ENCODE measurements around the gene MACROD2. TPM values are rescaled to one million over a fixed set of nuclear protein-coding genes. Genes with fewer than 3 reads are reported as not detected.

The MACROD2 gene
- total RNA-seq, 3 donors from 2014 or later = 3.2 to 7.6 (median 6.4) TPM

GRCh38 chr20:15887387-15887786 lies 1892.1 kb downstream of the MACROD2 start:
- intact Hi-C loops (cut with DNase I, micrococcal nuclease) = no loop called here
- DNase-seq (no peak), ATAC-seq (no peak)
- no peaks in the 10 kb centered on the region for H3K9me3 ChIP-seq
- H3K4me3 ChIP-seq = no peak overlapping the region
- H3K36me3 ChIP-seq (ENCODE audit: low read depth) = no peaks in the 10 kb centered on the region
- H3K4me1 ChIP-seq (ENCODE audit: low read depth) = no peaks in the 10 kb centered on the region
- no peak for TF ChIP-seq CTCF (IDR thresholded peaks at IDR 0.05)

GRCh38 chr20:15889061-15889460 lies 1893.7 kb downstream of the MACROD2 start:
- TF ChIP-seq CTCF (IDR thresholded peaks at IDR 0.05) = no peak
- intact Hi-C loops (cut with DNase I, micrococcal nuclease) = no loop called here
- ATAC-seq = no peak
- no peaks in the 10 kb centered on the region for H3K9me3 ChIP-seq
- no peak overlapping the region for H3K4me3 ChIP-seq
- no peaks in the 10 kb centered on the region for H3K4me1 ChIP-seq (ENCODE audit: low read depth)
- DNase-seq = no peak
- H3K36me3 ChIP-seq (ENCODE audit: low read depth) = no peaks in the 10 kb centered on the region

- Histone ChIP-seq H3K36me3 (ENCODE audit: low read depth) (no peaks in the 10 kb centered on the region), H3K9me3 (no peaks in the 10 kb centered on the region), H3K4me3 (no peak overlapping the region), H3K4me1 (ENCODE audit: low read depth) (no peaks in the 10 kb centered on the region)
- no peak for TF ChIP-seq CTCF (IDR thresholded peaks at IDR 0.05)
- no peak for DNase-seq
- no peak for ATAC-seq
- intact Hi-C loops (cut with DNase I, micrococcal nuclease) = no loop called here
Observed at GRCh38 chr20:15889514-15890256, 1894.4 kb downstream of the MACROD2 start.

GRCh38 chr20:15890407-15890982 lies 1895.2 kb downstream of the MACROD2 start:
- H3K9me3 ChIP-seq = no peaks in the 10 kb centered on the region
- DNase-seq (no peak), ATAC-seq (no peak)
- no peaks in the 10 kb centered on the region for H3K4me1 ChIP-seq (ENCODE audit: low read depth)
- H3K36me3 ChIP-seq (ENCODE audit: low read depth) = no peaks in the 10 kb centered on the region
- no peak overlapping the region for H3K4me3 ChIP-seq
- TF ChIP-seq CTCF (IDR thresholded peaks at IDR 0.05) = no peak
- intact Hi-C loops (cut with DNase I, micrococcal nuclease) = no loop called here

GRCh38 chr20:15895126-15895525 lies 1899.8 kb downstream of the MACROD2 start:
- no peaks in the 10 kb centered on the region for H3K36me3 ChIP-seq (ENCODE audit: low read depth)
- H3K4me1 ChIP-seq (ENCODE audit: low read depth) = no peaks in the 10 kb centered on the region
- ATAC-seq (no peak), DNase-seq (no peak)
- no peak overlapping the region for H3K4me3 ChIP-seq
- no peaks in the 10 kb centered on the region for H3K9me3 ChIP-seq
- intact Hi-C loops (cut with DNase I, micrococcal nuclease) = no loop called here
- no peak for TF ChIP-seq CTCF (IDR thresholded peaks at IDR 0.05)
